NCI-H82 treated with DMSO at 0.1 percent for 48 hours (cell line): ENCODE results near the gene ODAD2.
"Not testable (repeated sequence)": the region's sequence is repeated elsewhere in the genome, so short reads cannot be mapped to it uniquely, and the experiment has no call there.

Experiments used
- DNase-seq: peaks from one replicate; lab custom pipeline; 2025; ENCODE audit not compliant: unreplicated experiment; lab: John Stamatoyannopoulos, UW

ODAD2 gene

DNA sequence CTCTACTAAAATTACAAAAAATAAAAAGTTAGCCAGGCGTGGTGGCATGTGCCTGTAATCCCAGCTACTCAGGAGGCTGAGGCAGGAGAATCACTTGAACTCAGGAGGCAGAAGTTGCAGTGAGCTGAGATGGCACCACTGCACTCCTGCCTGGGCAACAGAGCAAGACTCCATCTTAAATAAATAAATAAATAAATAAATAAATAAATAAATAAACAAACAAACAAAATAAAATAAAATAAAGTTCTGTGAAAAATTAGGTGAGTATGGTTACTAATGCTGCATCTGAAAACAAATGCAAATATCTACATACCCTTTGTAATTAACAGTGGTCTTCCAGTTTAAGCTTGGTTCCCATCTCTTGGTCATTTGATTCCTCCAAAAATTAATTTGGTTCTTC is 28.1 kb downstream of the ODAD2 start:
- not testable (repeated sequence) for DNase-seq

DNA sequence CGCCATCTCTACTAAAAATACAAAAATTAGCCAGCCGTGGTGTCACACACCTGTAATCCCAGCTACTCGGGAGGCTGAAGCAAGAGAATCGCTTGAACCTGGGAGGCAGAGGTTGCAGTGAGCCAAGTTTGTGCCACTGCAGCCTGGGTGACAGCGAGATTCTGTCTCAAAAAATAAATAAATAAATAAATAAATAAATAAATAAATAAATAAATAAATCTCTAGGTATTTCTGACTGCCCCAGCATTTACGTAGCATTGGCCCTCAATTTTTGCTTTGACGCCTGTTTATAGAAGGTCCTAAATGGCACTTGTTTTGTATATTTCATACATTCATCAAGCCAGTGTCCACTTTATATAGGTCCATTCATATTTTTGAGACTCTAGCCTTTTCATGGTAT is 28.9 kb downstream of the ODAD2 start:
- DNase-seq = not testable (repeated sequence)

DNA sequence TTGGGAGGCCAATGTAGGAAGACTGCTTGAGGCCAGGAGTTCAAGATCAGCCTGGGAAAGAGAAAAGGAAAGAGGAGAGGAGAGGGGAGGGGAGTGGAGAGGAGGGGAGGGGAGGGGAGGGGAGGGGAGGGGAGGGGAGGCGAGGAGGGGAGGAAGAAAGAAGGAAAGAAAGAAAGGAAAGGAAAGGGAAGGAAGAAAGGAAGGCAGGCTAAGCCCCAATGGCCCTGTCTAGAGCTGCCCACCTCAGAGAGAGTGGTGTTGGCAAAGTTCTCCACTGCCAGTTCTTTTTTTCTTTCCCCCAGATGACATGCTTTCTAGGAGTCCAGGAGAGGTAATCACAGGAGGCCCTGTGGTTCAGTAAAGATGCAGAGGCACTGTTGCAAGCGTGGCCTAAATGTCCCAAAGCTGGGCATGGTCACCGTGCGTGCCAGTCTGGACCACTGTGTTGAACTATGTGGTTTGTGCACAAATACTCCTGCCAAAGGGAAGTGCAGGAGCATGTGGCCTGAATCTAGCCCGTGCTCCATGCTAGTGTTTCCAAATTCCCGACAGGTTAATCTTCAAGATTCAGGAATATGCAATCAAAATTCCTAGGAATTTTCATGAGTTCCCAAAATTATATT is 39.7 kb downstream of the ODAD2 start:
- DNase-seq = no peak

DNA sequence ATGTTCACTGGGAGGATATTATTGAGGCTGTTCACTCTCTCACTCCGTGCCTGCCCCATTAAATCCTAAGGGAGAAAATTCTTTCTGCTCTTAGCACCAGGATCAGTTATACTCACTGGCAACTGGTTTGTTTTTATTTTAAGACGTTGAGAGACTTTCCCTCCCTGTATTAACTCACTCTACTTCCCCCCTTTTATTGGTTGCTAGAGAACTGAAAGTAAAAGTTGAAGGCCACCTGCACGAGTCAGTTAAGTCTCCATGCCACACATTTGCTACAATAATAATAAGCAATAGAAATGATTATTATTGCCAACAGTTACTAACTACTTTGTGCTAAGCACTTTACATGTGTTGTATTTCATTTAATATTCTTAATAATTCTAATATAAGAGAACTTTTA is 40.5 kb downstream of the ODAD2 start:
- not testable (repeated sequence) for DNase-seq

DNA sequence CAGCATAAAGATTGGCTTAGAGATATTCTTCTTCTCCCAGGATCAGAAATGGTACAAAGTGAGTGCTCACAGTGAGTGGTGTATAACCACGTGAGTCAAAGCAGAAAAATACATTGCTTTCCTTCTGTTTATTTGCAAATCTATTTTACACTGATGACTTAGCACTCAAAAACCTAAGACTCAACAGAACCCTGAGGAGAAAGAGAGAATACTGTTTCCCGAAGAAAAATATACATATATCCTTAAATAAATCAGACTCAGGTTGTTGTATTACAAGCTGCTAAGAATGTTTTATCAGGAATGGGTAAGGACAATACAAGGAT is 48.7 kb downstream of the ODAD2 start:
- no peak for DNase-seq

DNA sequence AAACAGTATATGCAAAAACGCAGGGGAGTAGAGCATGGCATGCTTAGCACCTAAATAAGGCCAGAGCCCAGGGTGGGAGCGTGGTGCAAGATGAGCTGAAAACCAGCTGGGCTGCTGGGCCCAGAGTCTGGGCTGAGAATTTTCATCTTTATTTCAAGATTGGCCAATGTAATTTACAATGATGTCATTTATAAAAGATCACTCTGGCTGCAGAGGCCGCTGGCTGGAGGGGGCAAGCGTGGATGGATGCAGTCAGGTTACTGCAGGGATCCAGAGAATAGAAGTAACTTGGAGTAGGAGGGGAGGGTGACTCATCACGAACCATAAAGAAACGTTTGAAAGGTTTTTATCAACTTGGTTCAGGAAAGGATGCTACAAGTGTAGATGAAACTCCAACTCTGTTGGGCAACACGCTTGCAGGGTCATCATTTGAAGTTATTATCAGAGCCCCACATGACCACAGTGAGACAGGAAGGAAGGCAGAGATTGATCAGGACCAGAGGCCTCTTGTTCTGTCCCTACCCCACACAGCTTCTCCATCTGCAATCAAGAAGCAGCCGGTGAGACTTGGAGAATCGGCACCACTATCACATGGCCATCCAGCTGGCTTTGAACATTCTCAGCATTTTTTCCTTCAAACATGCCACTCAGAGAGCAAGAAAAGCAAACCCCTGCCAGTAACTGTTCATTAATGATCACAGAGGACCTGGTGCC is 49.2 kb downstream of the ODAD2 start:
- DNase-seq = no peak

DNA sequence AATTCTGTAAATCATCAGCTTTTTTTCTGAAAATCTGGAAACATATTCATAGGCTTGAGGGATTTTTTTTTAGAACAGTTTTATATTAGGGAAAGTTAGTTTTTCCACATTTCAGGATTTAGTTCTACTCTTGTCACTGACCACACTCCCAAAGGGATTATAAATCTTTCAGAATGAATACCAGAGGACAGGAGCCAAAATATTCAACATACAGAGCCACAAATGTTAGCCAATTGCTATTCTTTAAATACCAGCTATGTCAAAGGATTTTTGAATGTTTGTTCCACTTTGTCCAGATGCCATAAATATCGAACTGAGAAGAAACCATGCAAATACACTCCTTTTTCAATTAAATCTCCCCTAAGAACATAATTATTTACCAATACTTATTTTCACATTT is 50.7 kb downstream of the ODAD2 start:
- no peak for DNase-seq

DNA sequence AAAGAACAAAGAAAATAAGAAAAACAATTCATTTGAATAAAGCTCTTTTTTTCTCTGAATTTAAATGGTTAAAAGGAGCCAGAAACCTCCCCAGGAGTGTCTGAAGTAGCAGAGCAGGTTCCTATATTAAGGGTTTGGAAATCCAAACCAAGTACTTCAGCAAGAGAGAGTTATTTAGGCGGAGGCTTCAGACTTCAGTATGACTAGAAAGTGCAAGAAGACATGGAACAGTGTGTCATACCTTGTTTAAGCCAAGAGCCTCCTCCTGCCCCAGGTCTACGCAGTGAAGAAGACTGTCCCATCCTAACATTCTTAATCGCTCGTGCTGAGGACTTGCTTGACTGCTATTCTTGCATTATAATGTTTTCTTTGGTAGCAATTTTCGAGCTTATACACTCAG is 51.3 kb downstream of the ODAD2 start:
- DNase-seq = no peak

DNA sequence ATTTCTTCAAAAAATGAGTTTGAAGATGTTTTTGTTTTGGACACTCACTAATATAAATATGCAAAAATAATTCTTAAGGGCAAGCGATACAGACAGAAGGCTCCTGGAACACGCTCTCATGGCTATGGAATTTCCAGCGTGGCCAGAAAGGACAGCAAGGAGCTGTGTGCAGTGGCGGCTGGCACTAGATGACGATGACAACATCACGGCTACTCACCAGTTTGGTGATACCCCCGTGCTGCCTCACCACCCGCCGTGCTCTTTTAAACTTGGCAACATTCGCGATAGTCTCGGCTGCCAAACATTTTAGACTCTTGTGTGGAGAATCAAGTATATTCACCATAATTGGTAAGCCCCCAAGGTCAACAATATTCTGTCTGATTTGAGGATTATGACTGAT is 54.9 kb downstream of the ODAD2 start:
- DNase-seq = no peak

DNA sequence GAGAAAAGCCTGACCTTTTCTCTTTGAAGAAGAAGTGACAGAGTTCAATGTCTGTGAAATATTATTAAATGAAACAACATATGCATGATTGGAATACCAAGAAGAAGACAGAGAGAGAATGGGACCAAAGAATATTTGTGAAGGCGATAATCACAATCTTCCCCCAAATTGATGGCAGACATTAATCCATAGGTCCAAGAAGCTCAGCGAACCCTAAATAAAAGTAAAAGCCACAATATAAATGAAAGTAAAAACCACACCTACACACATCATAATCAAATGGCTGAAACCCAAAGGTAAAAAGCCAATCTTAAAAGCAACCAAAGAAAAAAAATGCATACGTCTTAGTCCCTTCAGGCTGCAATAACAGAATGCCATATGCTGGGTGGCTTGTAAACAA is 84.0 kb downstream of the ODAD2 start:
- DNase-seq = no peak

DNA sequence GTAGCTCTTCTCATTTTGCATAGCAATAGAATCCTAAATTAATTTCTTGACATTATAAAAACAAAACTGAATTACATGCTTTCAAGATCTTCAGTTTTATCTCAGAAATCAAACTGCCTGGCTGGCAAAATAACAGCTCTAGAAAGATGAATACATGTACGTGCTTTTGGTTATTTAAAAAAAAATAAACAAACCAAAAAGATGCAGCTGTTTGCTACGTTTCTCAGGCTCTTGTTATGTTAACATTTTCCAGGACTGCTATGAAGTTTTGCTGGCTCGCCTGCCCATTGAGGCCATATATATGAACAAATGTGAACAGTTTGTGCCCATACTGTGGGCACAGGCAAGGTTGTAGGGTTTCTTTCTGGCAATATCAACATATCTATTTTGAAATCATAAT is 86.6 kb downstream of the ODAD2 start:
- no peak for DNase-seq

DNA sequence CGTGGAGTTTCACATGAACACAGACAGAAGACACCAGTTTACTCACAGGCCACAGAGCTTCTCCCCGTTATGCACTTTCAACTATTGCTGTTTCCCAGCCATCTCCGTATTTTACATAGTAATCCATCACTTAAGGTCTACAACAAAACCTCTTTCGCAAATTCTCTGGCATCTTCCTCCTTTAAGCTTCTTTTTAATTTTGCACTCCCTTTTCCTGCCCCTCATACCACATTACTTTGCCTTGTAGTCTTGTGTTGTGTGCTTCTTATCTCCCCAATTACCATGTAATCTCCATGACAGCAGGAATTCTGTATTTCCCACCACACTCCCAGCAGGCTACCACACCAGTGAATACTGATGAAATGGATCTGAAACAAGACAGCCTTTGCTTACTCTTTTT is 87.3 kb downstream of the ODAD2 start:
- no peak for DNase-seq

DNA sequence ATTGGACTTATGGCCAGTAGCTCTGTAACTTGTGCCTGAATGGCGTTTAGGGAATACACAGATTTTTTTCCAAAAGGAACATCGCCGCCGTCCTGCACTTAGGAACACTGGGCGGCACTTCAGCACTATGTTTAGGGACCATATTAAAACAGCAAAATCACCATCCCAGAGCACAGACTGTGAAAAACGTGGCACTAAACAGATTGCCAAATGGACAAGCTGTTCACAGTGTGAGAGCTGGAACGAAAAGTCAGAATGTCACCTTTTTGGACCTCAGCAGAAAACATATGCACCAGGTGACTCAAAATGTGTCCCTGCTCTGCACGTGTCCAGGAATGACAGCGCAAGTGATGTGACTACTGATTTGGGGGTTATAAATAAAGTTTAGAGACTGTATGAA is 87.9 kb downstream of the ODAD2 start:
- no peak for DNase-seq

DNA sequence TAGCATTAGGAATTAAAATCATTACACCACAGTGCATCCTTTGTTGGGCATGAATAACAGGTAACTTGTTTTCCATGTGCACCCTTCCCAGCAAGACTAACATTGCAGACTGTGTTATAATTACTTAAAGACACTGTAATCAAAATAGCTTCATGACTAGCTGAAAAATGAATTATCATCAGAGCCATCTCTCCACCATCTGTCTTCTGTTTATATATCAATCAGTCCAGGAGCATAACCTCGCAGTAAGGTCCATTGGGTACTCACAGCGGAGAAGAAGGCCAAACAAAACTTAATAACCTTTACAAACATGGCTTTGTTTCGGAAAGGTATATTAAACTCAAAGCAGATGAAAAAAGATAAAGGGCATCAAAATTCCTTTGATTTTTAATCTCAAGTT is 90.6 kb downstream of the ODAD2 start:
- DNase-seq = no peak

DNA sequence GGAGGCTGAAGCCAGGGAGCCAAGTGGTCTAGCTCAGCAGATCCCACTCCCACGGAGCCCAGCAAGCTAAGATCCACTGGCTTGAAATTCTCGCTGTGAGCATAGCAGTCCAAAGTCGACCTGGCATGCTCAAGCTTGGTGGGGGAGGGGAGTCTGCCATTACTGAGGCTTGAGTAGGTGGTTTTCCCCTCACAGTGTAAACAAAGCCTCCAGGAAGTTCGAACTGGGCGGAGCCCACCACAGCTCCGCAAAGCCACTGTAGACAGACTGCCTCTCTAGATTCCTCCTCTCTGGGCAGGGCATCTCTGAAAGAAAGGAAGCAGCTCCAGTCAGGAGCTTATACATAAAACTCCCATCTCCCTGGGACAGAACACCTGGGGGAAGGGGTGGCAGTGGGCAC is 99.4 kb downstream of the ODAD2 start:
- not testable (repeated sequence) for DNase-seq

DNA sequence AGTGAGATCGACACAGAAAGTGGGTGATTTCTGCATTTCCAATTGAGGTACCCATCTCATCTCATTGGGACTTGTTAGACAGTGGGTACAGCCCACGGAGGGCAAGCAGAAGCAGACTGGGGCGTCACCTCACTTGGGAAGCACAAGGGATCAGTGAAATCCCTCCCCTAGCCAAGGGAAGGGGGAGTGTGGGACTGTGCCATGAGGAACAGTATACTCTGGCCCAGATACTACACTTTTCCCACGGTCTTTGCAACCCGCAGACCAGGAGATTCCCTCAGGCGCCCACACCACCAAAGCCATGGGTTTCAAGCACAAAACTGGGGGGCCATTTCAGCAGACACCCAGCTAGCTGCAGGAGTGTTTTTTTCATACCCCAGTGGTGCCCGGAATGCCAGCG is 99.8 kb downstream of the ODAD2 start:
- no peak for DNase-seq

DNA sequence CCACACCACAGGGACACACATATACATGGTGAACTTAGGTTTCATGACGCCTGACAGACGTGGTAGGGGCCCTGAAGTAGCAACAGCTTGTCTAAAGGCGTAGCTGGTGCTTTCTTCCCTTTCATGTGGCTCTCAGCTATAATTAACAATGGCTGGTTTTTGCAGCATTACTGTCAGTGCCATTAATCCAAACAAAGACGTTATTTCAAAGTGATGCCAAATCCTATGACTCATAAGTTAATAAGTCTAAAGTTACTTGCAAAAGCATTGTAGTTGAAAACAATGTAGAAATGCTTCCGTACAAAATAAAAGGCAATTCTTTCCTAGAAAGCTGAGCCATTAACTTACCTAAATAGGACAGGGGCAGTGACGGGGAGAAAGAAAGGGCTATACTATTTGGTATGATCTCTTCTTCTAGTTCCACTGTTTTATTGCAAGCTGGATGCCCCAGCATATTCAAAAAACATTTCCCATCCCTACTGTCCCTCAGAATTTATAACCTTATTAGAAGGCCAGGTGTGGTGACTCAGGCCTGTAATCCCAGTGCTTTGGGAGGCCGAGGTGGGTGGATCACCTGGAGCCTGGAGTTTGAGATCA is 105.4 kb downstream of the ODAD2 start:
- DNase-seq = no peak

DNA sequence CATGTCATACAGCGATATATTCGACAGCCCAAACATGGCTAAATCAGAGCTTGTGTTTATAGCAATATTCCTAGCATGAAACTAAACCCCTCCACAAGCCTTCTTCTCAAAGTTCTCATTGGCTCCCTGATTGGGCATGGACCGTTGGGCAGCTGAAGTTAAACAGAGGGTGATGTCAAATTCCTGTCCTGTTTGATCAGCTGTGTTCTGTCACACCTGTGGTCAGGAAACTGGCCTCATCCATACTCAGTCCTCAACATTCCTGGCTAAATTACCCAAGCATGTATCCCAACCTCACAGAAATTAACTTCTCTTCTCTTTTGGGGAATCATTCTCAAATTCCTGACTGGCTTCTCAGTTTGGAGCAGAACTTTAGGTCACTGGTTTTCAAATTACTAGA is 107.9 kb downstream of the ODAD2 start:
- DNase-seq = no peak

DNA sequence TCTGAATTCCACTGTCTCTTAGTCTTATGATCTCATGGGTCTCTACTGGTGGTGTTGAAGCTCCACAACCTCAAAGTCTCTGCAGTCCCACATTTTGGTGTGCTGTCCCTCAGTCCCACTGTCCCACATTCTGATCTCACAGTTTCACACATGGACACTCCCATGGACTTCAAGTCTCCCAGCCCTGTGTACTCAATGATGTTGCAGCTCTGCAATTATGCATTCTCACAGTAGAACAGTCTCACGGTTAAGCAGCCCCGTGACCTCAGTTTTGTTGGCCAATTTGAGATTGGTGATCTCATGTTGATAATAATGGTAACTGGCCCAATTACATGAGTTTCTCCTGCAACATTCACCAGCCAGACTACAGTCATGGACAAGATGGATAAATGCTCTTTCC is 109.4 kb downstream of the ODAD2 start:
- DNase-seq = no peak

DNA sequence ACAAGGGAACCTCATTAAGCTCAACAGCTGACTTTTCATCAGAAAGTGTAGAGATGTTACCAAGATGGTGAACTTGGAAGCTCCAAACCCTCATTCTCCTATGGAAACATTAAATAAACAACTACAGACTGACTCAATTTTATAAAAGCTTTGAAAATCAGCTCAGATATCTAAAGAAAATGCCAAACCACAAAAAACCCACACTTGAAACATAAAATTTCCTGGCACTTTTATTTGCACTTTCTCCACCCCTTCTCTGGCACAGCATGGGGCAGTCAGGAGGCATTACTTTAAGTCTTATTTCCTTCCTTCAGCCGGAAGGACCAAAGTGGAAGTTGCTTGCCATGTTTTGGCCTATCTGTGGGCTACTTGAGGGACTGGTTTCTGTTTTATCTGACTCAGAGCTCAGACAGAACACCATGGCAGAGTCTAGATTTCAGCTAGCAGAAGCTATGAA is 114.7 kb downstream of the ODAD2 start:
- DNase-seq = no peak

DNA sequence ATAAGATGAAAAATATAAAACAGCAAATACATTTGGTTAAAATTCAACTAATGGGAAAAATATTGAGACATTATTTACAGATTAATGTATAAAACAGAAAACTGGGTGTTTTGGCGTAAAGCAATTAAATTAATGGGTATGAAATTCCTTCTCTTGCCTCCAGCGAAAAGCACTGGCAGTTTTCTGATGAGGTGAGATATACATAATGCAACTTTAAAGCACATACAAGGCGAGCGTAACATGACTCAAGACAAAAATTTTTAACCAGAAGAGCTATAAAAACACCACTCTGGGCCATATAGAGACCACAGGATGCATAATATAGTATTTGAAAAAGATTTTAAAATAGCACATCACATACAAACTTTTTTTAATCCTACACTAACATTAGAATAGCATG is 120.6 kb downstream of the ODAD2 start:
- no peak for DNase-seq

DNA sequence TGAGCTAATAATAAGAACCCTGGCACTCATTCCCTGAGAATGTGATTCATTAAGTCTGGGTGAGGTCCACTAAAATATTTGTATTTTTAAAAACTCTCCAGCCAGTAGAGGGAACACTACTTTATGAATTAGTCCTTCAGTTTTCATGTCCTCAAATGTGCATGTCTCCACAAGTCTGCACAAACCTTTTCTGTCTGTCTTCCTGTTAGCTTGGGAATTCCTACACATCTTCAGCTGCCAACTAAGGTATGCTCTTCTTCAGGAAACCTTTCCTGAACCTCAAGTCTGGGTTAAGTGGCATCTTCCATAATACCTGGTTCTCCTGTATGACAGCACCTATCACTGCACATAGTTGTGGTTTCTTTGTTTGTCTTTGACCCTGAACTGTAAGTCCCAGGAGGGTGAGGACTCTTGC is 133.7 kb downstream of the ODAD2 start:
- no peak for DNase-seq

DNA sequence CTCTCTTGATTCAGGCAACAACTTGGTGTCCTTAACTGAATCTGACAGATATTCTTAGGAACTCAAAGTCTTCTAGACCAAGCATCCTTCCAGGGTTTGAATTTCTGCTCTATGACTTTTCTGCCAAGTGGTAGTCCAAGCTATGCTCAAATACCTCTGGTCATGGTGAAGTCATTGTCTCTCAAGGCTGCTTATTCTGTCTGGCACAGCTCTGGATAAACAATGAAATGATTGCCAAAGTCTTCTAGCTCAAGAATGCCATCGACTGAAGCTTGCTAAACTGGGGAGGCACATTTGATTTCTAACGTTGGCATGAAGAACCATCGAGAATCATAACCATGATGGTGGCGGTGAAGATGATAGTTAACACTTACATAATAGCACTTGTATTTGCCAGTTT is 137.1 kb downstream of the ODAD2 start:
- DNase-seq = no peak
